Sigmoid colon (tissue), 4 donors: ENCODE data around the gene ANTXR2.

Experiments used
- CTCF ChIP-seq, 4 experiments: fragments of 450-650 bp in 3 of 4; fragments of 200-600 bp in 1 of 4; IDR thresholded peaks; one replicate each; pipeline ENCODE4 v1.5.1; 2016 to 2019; ENCODE audit warnings: antibody characterized with exemption in 4 of 4, mild to moderate bottlenecking in 3 of 4, moderate library complexity in 2 of 4
- POLR2A ChIP-seq, 2 donors: fragments of 450-650 bp; IDR thresholded peaks; one replicate each; pipeline ENCODE4 v1.6.1; 2016; ENCODE audit warnings: antibody characterized with exemption in 2 of 2, mild to moderate bottlenecking in 2 of 2, moderate library complexity in 2 of 2
- POLR2AphosphoS5 ChIP-seq, 4 donors: sonication (generic); formaldehyde crosslinking; IDR thresholded peaks; one replicate each; pipeline ENCODE4 v1.6.1; 2017; ENCODE audit warnings: antibody characterized with exemption in 4 of 4

- TF ChIP-seq POLR2AphosphoS5 (IDR thresholded peaks at IDR 0.05) (no peak), CTCF (IDR thresholded peaks at IDR 0.05) (no peak), POLR2A (IDR thresholded peaks at IDR 0.05) (no peak)
Measured at GRCh38 chr4:80012291-80012690, 60.7 kb downstream of the ANTXR2 start.
